Measurements from ENCODE around the gene KARS1.

KARS1 gene

DNA sequence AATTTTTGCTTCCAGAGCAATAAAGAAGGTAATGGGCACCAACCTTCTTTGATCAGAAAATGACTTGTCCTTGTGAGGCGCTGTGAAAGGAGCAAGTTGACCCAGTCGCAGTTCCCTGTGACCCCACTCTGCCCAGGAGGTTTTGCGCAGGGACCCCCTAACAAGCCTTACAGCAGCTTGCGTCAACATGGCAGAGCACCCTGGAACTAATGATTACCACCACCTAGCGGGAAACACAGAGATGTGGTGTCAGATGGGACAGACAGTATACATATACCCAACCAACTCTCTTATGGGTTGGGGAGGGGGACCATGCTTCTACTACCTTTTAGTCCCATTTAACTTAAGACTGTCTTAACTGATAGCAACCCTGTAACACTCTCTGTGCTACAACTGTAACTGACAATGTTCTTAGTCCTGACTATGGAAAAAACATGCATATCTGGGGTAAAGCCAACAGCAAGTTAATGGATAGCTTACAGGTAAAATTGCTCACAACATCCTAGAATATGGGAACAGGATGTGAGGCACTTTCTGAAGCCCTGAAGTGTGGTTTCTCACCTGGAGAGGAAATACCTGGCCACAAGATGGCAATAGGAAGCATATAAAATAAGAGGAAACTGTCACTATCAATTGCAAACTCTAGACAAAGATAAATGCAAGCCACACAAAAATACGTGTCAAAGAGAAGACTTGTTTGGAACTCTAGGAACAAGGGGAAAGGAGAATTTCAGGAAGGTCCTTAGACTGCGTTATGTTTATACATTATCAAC is 3.0 kb downstream of the KARS1 start:
- no peak for DNase-seq (ENCODE audit: insufficient read length, low spot score)
- no peak for FAIRE-seq
- TF ChIP-seq POLR2A (IDR thresholded peaks at IDR 0.05; ENCODE audit: low read depth, low read length) = no peak

DNA sequence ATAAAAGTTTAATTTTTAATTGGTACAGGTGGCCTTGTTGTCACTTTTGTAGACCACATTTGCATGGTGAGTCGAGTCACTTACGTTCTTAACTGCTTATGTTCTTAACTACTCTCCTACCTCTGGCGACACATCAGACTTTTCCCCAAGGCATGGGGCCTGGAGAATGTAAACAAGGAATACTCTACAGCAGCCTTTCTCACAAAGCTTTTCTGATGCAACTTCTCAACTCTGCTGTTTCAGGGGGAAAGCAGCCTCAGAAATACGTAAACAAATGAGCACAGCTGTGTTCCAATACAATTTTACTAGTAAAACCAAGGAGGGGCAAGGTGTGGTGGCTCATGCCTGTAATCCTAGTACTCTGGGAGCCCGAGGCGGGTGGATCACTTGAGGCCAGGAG is 6.9 kb downstream of the KARS1 start:
- FAIRE-seq (no peak), DNase-seq (ENCODE audit: insufficient read length, low spot score) (no peak)
- no peak for TF ChIP-seq POLR2A (IDR thresholded peaks at IDR 0.05; ENCODE audit: low read depth, low read length)

DNA sequence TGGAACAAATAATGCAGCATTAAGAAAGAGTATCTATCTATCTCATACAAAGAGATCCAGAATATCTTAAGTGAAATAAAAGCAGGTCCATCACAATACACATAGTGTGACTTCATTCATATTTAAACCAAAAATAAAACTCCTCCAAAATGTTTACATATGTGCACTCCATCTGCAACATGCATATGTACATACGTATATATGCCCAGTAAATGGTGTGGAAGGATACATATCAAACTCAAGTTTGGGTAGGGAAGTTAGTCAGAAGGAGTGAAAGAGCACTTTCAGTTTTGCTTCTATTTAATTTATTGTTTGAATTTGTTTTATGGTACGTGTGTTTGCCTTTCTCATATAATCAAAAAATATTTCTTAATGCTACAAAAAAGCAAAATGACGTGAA is 12.4 kb downstream of the KARS1 start:
- TF ChIP-seq POLR2A (IDR thresholded peaks at IDR 0.05; ENCODE audit: low read depth, low read length) = no peak

DNA sequence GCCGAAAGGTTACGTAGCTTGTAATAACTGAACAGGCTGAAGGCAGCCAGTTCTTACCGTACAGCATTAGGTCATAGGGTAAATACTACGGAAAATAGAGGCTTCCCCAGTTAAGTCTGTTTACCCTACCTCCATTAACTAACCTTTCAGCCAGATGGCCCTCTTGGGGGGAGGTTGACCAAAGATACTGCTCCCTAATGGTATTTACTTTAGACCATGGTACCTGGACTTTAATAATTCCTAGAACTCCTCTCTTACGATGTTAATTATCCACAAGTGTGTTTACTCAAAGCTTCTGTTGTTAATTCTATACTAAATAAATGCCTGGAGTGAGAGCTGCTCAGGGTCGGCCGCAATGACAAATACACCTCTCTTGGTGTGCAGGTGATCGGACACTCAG is 14.6 kb downstream of the KARS1 start:
- TF ChIP-seq POLR2A (IDR thresholded peaks at IDR 0.05; ENCODE audit: low read depth, low read length) = no peak
- no peak for DNase-seq (ENCODE audit: insufficient read length, low spot score)
- no peak for FAIRE-seq

More for the DNA sequence above, 12.4 kb downstream of the KARS1 start:
- no peak for FAIRE-seq
- no peak for DNase-seq (ENCODE audit: insufficient read length, low spot score)

DNA sequence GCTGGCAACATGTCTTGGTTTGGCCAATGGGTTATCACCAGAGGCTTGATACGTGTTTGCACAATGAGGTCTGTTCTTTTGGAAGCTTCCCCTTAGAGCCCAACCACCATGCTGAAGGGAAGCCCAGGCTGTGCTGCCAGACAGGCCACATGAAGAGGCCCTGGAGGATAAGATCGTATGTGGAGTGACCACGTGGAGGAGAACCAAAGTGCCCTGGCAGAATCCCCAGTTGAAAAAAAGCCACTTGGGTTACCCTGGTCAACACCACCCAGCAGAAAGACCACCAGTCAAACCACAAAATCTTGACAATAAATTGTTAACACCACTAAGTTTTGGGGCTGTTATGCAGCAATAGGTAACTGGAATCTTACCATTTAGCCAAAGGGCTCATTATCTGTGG is 17.4 kb downstream of the KARS1 start:
- DNase-seq (ENCODE audit: insufficient read length, low spot score) (no peak), FAIRE-seq (no peak)

DNA sequence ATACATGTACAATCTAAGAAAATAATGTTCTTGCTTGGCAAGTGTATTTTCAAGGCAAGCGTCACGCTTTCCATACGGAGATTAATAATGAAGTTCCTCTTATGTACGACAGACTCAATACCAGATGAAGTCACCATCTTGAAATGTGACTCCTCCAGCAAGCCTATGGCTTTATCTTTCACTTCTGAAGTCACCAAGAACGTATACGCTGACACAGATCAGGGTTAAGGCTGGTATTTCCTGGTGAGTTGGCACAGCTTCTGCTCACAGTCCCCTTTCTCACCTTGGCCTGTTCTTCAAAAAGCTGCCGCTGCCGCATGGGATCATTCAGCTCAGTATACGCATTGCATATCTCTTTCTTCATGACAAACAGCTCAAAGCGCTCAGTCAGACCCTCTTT is 18.3 kb downstream of the KARS1 start:
- no peak for DNase-seq (ENCODE audit: insufficient read length, low spot score)
- FAIRE-seq = no peak
- TF ChIP-seq POLR2A (IDR thresholded peaks at IDR 0.05; ENCODE audit: low read depth, low read length) = no peak

More for the DNA sequence above, 17.4 kb downstream of the KARS1 start:
- TF ChIP-seq POLR2A (IDR thresholded peaks at IDR 0.05; ENCODE audit: low read depth, low read length) = no peak

DNA sequence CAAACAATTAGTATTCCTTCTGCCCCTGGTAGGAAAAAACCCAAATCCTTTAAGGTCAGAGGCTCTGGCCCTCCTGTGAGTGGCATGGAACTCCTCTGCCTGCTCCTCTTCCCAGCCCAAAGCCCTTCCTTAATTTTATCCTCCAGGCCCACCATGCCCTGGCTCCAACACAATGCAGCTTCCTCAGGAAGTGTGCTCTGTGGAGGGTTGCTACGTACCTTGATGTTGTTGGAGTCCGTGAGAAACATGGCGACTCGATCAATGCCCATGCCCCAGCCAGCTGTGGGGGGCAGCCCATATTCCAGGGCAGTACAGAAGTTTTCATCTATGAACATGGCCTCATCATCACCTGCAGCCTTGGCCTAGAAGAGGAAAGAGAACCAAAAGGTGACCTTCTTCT is 19.1 kb downstream of the KARS1 start:
- no peak for FAIRE-seq
- TF ChIP-seq POLR2A (IDR thresholded peaks at IDR 0.05; ENCODE audit: low read depth, low read length) = no peak
- no peak for DNase-seq (ENCODE audit: insufficient read length, low spot score)

DNA sequence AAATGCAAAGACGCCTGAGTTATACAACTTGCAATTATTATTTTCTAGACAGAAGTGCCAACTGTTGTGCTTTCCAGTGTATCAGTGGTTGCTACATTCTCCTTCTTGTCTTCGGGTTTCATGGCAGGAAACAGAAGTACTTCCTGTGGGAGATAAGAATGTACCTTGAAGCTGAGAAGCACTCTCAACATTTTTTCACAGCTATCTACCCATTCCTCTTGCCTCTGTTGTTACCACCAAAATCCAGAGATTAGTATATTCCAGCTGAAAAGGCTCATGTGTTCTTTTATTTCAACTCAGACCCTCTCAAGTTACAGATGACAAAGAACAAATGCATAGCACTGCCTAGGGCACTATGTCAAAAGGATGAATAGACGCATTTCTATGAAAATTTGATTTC is 19.6 kb downstream of the KARS1 start:
- FAIRE-seq (no peak), DNase-seq (ENCODE audit: insufficient read length, low spot score) (no peak)
- TF ChIP-seq POLR2A (IDR thresholded peaks at IDR 0.05; ENCODE audit: low read depth, low read length) = no peak

DNA sequence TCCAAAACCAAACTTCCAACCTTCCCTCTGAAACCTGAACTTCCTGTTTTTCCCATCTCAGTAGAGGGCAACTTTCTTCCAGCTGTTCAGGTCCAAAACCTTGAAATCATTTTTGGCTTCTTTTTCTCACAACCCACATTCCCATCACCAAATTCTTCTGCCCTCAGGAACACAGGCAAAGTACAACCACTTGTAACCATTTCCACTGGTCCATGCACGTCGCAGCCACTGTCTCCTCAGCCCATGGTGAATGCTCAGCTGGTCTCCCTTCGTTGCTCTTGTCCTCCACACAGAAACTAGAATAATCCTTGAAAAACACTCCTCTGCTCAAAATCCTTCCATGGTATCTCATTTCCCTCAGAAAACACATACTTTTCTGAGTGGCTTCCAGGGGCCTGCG is 20.7 kb downstream of the KARS1 start:
- no peak for TF ChIP-seq POLR2A (IDR thresholded peaks at IDR 0.05; ENCODE audit: low read depth, low read length)
- no peak for DNase-seq (ENCODE audit: insufficient read length, low spot score)

DNA sequence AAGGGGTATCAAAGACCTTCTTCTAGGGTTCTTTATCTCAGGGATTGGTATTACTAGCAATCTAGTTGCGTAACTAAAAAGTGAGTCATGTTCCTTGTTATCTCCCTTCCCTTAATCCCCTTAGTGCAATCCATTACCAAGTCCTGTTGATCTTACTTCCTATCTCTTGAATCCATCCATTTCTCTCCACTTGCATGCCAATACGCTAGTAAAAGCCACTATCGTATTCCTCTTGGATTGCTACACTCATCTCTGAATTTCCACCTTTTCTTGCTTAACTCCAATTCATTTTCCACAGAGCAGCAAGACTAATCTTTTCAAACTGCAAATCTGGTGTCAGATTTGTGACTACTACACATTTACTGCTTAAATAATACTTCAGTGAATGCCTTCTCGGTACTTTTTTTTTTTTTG is 22.5 kb downstream of the KARS1 start:
- TF ChIP-seq POLR2A (IDR thresholded peaks at IDR 0.05; ENCODE audit: low read depth, low read length) = no peak
- FAIRE-seq (no peak), DNase-seq (ENCODE audit: insufficient read length, low spot score) (no peak)

More for the DNA sequence above, 20.7 kb downstream of the KARS1 start:
- FAIRE-seq = no peak

DNA sequence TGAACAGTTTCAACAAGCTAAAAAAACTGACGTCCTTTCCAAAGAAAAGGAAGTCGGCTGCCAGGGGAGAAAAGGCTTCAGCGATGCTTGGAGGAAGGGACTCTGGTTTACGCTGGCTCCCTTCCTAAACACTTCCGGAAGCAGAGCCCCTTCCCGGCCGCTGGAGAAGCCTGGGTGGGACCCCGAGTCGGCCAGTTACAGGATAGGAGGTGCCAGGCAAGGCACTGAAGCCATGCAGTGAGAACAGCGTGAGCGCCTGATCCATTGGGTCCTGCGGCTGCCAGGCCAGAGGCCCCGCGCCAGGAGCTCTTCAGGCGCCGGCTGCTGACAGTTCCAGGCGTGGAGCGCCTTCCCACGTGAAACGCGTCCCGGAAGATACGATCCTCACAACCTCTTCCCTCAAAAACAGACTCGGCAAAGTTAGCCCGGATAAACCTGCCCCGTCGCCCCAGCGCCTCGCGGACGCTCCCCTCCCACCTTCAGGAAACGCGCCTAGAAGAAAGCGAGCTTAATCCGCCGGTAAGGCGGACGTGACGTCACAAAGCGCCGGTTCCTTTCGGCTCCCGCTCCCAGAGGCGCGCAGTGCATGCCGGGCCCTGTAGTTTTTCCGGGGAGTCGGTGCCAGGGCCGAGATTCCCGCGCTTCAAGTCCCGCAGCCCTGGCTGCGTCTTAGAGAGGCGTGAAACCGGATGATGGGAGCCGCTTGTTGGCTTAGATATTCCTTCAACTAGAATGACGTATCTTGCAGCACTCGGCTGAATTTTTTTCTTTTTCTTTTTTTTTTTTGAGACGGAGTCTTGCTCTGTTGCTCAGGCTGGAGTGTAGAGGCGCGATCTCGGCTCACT is 24.5 kb downstream of the KARS1 start, which contains the start of gene ADAT1:
TSS of gene ADAT1 (minus strand) at position 521 of the 845 bp plus-strand sequence. CDS start 2,482 bp downstream, outside the sequence.
- no peak for FAIRE-seq

DNA sequence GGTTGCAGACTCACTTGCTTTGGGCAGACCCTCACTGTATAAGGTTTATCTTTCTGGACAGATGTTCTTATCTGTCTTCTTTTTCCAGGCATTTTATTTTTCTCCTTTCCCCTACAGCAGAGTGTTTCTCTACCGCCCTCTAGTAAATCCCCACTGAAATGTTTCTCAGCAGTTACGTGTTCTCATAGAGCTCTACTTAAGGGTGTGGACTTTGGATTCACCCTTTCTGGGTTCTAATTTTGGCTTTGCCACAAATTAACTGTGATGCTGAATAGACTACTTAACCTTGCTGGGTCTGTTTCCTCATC is 26.3 kb downstream of the KARS1 start:
- DNase-seq (ENCODE audit: insufficient read length, low spot score) = no peak
- no peak for TF ChIP-seq POLR2A (IDR thresholded peaks at IDR 0.05; ENCODE audit: low read depth, low read length)

More for the DNA sequence above, 24.5 kb downstream of the KARS1 start, which contains the start of gene ADAT1:
- peak; percentile 93 for TF ChIP-seq POLR2A (IDR thresholded peaks at IDR 0.05; ENCODE audit: low read depth, low read length)
- peak; percentile 93 for DNase-seq (ENCODE audit: insufficient read length, low spot score)

DNA sequence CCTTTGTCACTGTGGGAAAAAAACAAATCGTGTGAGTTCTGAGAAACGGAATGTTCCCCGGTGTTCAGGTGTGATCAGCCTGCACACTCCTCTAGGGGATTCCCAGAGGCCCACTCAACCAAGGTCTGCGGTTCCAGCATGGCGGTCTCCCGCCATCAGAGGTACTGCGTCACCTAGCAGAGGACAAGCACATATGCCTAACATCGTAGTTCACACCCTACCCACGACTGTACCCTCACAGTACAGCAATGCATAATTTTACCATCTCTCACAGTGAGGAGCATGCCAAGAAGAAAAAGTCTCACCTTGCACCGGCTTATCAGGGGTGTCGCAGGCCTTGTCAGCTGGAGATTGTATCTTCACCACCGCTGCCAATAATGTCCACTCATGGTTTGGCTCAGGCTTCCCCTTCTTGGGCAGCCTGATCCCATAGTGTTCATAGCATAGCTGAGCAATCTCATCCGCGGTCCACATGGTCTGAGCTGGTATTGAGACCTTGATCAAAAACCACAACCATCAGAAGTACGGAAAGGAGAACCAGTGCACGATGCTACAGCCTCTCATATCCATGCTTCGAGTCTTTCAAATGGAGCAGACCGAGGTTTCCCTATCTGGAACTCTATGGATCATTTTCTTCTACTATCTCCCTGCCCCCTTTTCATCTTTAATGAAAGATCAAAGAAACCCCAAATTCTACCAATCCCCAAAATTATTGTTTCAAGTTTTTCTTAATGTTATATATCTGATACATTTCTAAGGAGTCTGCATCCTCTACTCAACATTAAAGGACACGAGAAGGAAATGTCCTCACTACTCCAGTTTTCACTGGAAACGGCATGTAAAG is 26.9 kb downstream of the KARS1 start:
- no peak for TF ChIP-seq POLR2A (IDR thresholded peaks at IDR 0.05; ENCODE audit: low read depth, low read length)
- FAIRE-seq = no peak
- no peak for DNase-seq (ENCODE audit: insufficient read length, low spot score)

More for the DNA sequence above, 26.3 kb downstream of the KARS1 start:
- FAIRE-seq = no peak

DNA sequence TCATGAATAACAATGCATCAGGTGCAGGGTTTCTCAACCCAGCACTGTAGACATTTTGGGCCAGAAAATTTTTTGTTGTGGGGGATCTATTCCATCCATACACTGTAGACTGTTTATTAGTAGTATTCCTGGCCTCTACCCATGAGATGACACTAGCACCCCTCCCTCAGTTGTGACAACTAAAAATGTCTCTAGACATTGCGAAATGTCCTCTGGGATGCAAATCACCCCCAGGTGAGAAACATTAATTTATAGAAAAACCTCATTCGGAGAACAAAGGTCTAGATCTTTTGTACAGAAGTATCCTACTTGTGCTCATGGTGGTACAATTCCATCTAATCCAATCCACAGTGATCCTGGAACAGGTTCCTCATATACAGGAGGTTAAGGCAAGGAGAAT is 28.7 kb downstream of the KARS1 start:
- TF ChIP-seq POLR2A (IDR thresholded peaks at IDR 0.05; ENCODE audit: low read depth, low read length) = no peak
- DNase-seq (ENCODE audit: insufficient read length, low spot score) (no peak), FAIRE-seq (no peak)
